Testis (tissue), 3 donors: Measurements from ENCODE around the gene NKX2-2. TPM values are rescaled to one million over a fixed set of nuclear protein-coding genes. Genes with fewer than 3 reads are reported as not detected.

Source experiments
- DNase-seq: peaks from one replicate; pipeline ENCODE4 v3.0.0-alpha.2; 2019
- H3K27ac ChIP-seq, 2 donors: fragments of 200-600 bp; sonication (generic); one replicate each; pipeline ENCODE4 v1.5.1; 2019
- H3K27me3 ChIP-seq: fragments of 200-600 bp; sonication (generic); one replicate; pipeline ENCODE4 v1.5.1; 2019
- H3K36me3 ChIP-seq: fragments of 200-600 bp; sonication (generic); one replicate; pipeline ENCODE4 v1.5.1; 2017; ENCODE audit warnings: low read depth; ENCODE audit errors: missing control alignments
- H3K4me1 ChIP-seq: fragments of 200-600 bp; sonication (generic); one replicate; pipeline ENCODE4 v1.5.1; 2019
- H3K4me3 ChIP-seq, 2 donors: fragments of 200-600 bp; sonication (generic); one replicate each; pipeline ENCODE4 v1.5.1; 2017 to 2019
- H3K9me3 ChIP-seq: fragments of 200-600 bp; sonication (generic); one replicate; pipeline ENCODE4 v1.5.1; 2017
- CTCF ChIP-seq, 3 experiments: fragments of 450-650 bp in 2 of 3; fragments of 200-600 bp in 1 of 3; sonication (generic) in 1 of 3; IDR thresholded peaks; one replicate each; pipeline ENCODE4 v1.5.1; 2016 to 2019; ENCODE audit warnings: antibody characterized with exemption in 3 of 3, mild to moderate bottlenecking in 2 of 3, moderate library complexity in 1 of 3
- POLR2A ChIP-seq: fragments of 450-650 bp; IDR thresholded peaks from one replicate; pipeline ENCODE4 v1.6.1; 2017; ENCODE audit warnings: antibody characterized with exemption, mild to moderate bottlenecking, moderate library complexity
- WGBS, 2 donors: methylation state at CpG; one replicate each; pipeline ENCODE4 v1.1.5; 2018; 5-methylcytosine and 5-hydroxymethylcytosine counted together
- intact Hi-C: fragments of 100-400 bp; cut with DNase I; formaldehyde crosslinking; loops from one replicate; pipeline ENCODE4 v1.15.1; 2023; ENCODE audit warnings: low total_unique reads
- polyA plus RNA-seq: library from polyadenylated mRNA; stranded (reverse); fragments of 350-450 nt; fragmentation: Illumina TruSeq; extraction: RNeasy Lipid Tissue Mini Kit (QIAGEN cat#74804); gene quantifications from one replicate; pipeline ENCODE4 v1.2.3, GENCODE V29; 2014; ENCODE audit warnings: low read depth, low replicate concordance; ENCODE audit not compliant: insufficient read depth
- total RNA-seq, 2 donors: library from RNA; depleted of rRNA; stranded (reverse); fragments of >200 nt; gene quantifications; one replicate each; pipeline ENCODE4 v1.2.3, GENCODE V29; 2016

Gene NKX2-2
- total and polyA plus RNA-seq, 3 donors from 2014 or later: 0.16 TPM; not detected in 2

- peaks cover 17% of the 10 kb centered on the region for H3K4me1 ChIP-seq
- 3% methylated on average over 20 of the region's 20 CpGs for WGBS, 2 donors
- no peaks in the 10 kb centered on the region for H3K36me3 ChIP-seq
These were observed 2.3 kb upstream of the NKX2-2 start for GRCh38 chr20:21516180-21516567.

GRCh38 chr20:21515300-21516179 is 1.7 kb upstream of the NKX2-2 start:
- TF ChIP-seq CTCF (IDR thresholded peaks at IDR 0.05) (no peak), POLR2A (no peak)
- Histone ChIP-seq H3K9me3 (no peaks in the 10 kb centered on the region), H3K4me1 (peaks cover 18% of the 10 kb centered on the region), H3K4me3 (no peak overlapping the region), H3K27me3 (peaks cover 4% of the 10 kb centered on the region), H3K27ac (no peak overlapping the region), H3K36me3 (no peaks in the 10 kb centered on the region)
- 2 to 3% methylated on average over 40 to 45 of the region's 61 CpGs for WGBS, 2 donors
- intact Hi-C loops: no loop called here
- DNase-seq: no peak

More at GRCh38 chr20:21516180-21516567, 2.3 kb upstream of the NKX2-2 start:
- no peaks in the 10 kb centered on the region for H3K9me3 ChIP-seq
- intact Hi-C loops: no loop called here
- no peak overlapping the region for H3K27ac ChIP-seq
- H3K27me3 ChIP-seq: peaks cover 4% of the 10 kb centered on the region
- DNase-seq: no peak
- no peak overlapping the region for H3K4me3 ChIP-seq
- TF ChIP-seq CTCF (IDR thresholded peaks at IDR 0.05) (no peak), POLR2A (no peak)

GRCh38 chr20:21514553-21515251 is 838 bp upstream of the NKX2-2 start:
- peaks cover 4% of the 10 kb centered on the region for H3K27me3 ChIP-seq
- intact Hi-C loops: no loop called here
- 2% methylated on average over 34 to 39 of the region's 39 CpGs for WGBS, 2 donors
- H3K36me3 ChIP-seq: no peaks in the 10 kb centered on the region
- no peaks in the 10 kb centered on the region for H3K9me3 ChIP-seq
- DNase-seq: no peak
- no peak for TF ChIP-seq POLR2A
- TF ChIP-seq CTCF (IDR thresholded peaks at IDR 0.05): no peak
- H3K27ac ChIP-seq: no peak overlapping the region
- H3K4me3 ChIP-seq: no peak overlapping the region
- H3K4me1 ChIP-seq: peaks cover 26% of the 10 kb centered on the region

- H3K27me3 ChIP-seq: peaks cover 4% of the 10 kb centered on the region
These were observed 642 bp downstream of the NKX2-2 start for GRCh38 chr20:21513181-21513663.

DNA sequence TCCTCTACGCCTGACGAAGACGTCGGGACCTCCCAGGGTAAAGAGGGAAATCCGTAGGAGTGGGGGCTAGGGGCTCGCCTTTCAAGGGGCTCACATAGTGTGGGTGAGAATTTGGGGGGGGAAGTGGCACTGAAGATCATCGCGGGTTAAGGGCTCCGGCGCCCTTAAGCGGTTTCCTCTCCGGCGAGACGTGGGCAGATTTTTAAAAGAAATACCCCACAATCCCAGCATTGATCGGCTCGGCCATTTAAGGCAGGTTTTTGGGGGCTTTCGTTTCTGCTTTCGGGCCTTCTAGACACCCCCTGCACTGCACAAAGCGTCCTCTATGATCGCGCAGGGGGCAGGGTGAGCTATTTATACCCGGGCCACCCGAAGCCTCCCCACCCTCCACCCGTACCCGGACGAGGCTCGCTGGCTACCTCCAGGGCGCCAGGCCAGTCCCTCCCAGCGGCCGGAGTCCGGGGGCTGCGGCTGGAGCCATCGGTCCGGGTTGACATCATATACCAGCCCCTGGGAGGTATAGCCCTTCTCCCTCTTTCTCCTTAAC is 1.2 kb downstream of the NKX2-2 start:
- intact Hi-C loops: no loop called here
- no peak for DNase-seq
- peaks cover 29% of the 10 kb centered on the region for H3K4me1 ChIP-seq
- 1 to 2% methylated on average over 32 to 34 of the region's 34 CpGs for WGBS, 2 donors
- H3K9me3 ChIP-seq: no peaks in the 10 kb centered on the region
- H3K27ac ChIP-seq: no peak overlapping the region
- no peak overlapping the region for H3K4me3 ChIP-seq
- TF ChIP-seq CTCF (IDR thresholded peaks at IDR 0.05): no peak
- no peak for TF ChIP-seq POLR2A
- H3K36me3 ChIP-seq: no peaks in the 10 kb centered on the region
- peaks cover 4% of the 10 kb centered on the region for H3K27me3 ChIP-seq

More at GRCh38 chr20:21513181-21513663, 642 bp downstream of the NKX2-2 start:
- Histone ChIP-seq H3K4me3 (no peak overlapping the region), H3K36me3 (no peaks in the 10 kb centered on the region), H3K9me3 (no peaks in the 10 kb centered on the region), H3K4me1 (peaks cover 29% of the 10 kb centered on the region), H3K27ac (no peak overlapping the region)
- DNase-seq: no peak
- intact Hi-C loops: no loop called here
- 1 to 3% methylated on average over 15 to 30 of the region's 30 CpGs for WGBS, 2 donors
- no peak for TF ChIP-seq POLR2A
